Measurements from ENCODE around the gene ZNF366. TPM values are rescaled to one million over a fixed set of nuclear protein-coding genes. Genes with fewer than 3 reads are reported as not detected.

The ZNF366 gene
- total RNA-seq, 1 donor from 2014 or later, result 8.1 TPM

DNA sequence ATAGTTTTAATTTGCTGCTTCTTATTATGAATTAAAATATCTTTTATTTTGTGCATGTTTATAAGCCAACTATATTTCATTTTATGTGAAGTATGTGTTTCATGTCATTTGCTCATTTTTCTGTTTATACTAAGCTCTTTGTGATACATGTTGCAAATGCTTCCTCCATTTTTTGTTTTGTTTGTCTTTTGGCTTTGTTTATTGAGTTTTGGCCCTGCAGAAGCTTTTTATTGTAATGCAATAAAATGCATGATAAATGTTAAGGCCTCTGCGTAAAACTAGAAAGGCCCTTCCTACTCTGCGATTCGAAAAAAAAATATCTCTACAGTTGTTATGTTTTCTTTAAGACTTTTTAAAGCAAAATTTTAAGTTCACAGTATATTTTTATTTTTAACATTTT, 9.4 kb downstream of the ZNF366 start:
- Histone ChIP-seq H3K36me3 (no peaks in the 10 kb centered on the region), H3K9me3 (replicated peaks) (no peaks in the 10 kb centered on the region), H3K4me3 (no peak overlapping the region), H3K4me1 (peaks cover 40% of the 10 kb centered on the region), H3K27me3 (ENCODE audit: low read depth) (no peaks in the 10 kb centered on the region), H3K27ac (replicated peaks) (no peak overlapping the region)
- TF ChIP-seq, protein P1, sequence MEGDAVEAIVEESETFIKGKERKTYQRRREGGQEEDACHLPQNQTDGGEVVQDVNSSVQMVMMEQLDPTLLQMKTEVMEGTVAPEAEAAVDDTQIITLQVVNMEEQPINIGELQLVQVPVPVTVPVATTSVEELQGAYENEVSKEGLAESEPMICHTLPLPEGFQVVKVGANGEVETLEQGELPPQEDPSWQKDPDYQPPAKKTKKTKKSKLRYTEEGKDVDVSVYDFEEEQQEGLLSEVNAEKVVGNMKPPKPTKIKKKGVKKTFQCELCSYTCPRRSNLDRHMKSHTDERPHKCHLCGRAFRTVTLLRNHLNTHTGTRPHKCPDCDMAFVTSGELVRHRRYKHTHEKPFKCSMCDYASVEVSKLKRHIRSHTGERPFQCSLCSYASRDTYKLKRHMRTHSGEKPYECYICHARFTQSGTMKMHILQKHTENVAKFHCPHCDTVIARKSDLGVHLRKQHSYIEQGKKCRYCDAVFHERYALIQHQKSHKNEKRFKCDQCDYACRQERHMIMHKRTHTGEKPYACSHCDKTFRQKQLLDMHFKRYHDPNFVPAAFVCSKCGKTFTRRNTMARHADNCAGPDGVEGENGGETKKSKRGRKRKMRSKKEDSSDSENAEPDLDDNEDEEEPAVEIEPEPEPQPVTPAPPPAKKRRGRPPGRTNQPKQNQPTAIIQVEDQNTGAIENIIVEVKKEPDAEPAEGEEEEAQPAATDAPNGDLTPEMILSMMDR (IDR thresholded peaks at IDR 0.05; ENCODE audit: borderline replicate concordance), result no peak
- DNase-seq, result no peak
- intact Hi-C loops (cut with micrococcal nuclease), result no loop called here

DNA sequence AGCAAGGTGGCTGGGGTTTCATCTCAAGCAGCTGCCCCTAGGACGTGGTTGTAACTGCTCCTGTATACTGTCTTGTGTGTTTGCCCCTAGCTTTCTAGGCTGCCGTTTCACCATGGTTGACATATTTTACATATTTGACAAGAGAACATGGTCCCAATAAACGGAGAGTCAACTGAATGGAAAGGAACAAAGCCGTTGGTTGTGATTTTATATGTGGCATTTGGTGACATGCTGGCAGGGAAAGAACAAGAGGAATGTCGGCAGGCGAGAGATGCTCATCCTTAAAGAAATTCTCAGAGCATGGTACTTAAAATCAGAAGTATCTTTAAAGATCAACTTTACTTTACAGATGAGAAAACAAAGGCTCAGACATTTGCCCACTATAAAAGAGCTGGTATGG, 11.8 kb downstream of the ZNF366 start:
- H3K27ac ChIP-seq (replicated peaks), result no peak overlapping the region
- no peak for DNase-seq
- TF ChIP-seq, protein P1 (IDR thresholded peaks at IDR 0.05; ENCODE audit: borderline replicate concordance), result no peak
- H3K36me3 ChIP-seq, result no peaks in the 10 kb centered on the region
- peaks cover 27% of the 10 kb centered on the region for H3K4me1 ChIP-seq
- intact Hi-C loops (cut with micrococcal nuclease), result no loop called here
- H3K4me3 ChIP-seq, result no peak overlapping the region
- H3K9me3 ChIP-seq (replicated peaks), result no peaks in the 10 kb centered on the region
- H3K27me3 ChIP-seq (ENCODE audit: low read depth), result no peaks in the 10 kb centered on the region

DNA sequence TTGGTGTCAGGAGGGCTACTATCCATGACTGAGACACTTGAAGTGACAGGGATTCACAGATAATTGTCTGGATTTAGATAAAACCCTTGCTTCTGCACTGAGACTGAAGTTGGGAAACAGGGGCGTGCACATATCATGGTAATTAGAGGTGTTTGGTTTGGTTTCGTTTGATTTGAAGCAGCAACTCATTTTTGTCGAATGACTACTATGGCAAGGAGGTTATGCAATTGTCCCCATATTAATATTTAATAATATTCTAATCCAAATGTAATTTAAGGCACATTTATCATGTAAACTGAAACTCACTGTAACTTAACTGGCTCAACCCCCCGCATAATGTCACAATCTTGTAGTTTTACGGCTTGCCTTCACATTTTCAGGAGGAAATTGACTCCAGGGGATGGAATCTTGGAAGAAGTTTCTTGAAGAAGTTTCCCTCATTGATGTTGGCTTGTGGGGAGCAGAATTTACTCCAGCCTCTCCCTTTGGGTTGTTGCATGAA, 12.5 kb downstream of the ZNF366 start:
- Histone ChIP-seq H3K36me3 (no peaks in the 10 kb centered on the region), H3K4me1 (peaks cover 24% of the 10 kb centered on the region), H3K27me3 (ENCODE audit: low read depth) (no peaks in the 10 kb centered on the region), H3K4me3 (no peak overlapping the region), H3K9me3 (replicated peaks) (no peaks in the 10 kb centered on the region), H3K27ac (replicated peaks) (no peak overlapping the region)
- intact Hi-C loops (cut with micrococcal nuclease), result no loop called here
- DNase-seq, result no peak
- TF ChIP-seq, protein P1 (IDR thresholded peaks at IDR 0.05; ENCODE audit: borderline replicate concordance), result no peak

DNA sequence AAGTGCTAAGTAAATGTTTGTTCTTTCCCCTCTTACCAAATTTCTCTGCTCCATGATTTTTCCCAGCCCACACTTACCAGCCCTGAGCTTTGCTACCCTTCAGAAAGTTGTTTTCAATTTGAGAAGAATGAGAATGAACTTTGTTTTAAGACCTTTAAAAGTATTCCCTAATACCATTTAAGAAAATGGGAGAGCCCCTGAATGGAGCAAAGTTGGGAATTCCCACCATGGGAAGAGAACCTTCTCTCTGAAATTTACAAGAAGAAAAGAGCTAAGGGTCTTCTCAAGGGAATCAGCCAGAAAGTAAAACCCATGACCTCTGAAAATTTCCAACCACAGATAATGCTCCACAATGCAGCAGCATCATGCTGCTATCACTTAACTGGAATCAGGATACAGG, 17.7 kb downstream of the ZNF366 start:
- TF ChIP-seq, protein P1 (IDR thresholded peaks at IDR 0.05; ENCODE audit: borderline replicate concordance), result no peak
- no peaks in the 10 kb centered on the region for H3K36me3 ChIP-seq
- no peak for DNase-seq
- no peak overlapping the region for H3K4me3 ChIP-seq
- no peaks in the 10 kb centered on the region for H3K27me3 ChIP-seq (ENCODE audit: low read depth)
- intact Hi-C loops (cut with micrococcal nuclease), result no loop called here
- H3K4me1 ChIP-seq, result peaks cover 33% of the 10 kb centered on the region
- H3K27ac ChIP-seq (replicated peaks), result no peak overlapping the region
- H3K9me3 ChIP-seq (replicated peaks), result peaks cover 5% of the 10 kb centered on the region

DNA sequence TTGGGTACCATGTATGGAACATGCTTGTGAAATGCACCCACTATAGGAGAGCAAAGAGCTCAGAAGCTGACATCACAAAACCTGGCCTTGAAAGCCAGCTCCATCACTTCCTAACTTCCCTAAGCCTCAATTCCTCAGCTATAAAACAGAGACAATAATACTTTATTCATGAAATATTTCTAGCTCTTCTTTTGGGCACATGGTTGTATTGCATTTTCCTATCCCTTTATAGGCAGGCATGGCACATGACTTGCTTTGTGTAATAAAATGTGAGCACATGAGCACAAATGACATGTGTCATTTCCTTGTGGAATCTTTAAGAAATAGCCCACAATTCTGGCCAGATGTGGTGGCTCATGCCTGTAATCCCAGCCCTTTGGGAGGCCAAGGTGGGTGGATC, 18.5 kb downstream of the ZNF366 start:
- Histone ChIP-seq H3K36me3 (no peaks in the 10 kb centered on the region), H3K4me1 (peaks cover 33% of the 10 kb centered on the region), H3K9me3 (replicated peaks) (peaks cover 5% of the 10 kb centered on the region), H3K4me3 (no peak overlapping the region), H3K27me3 (ENCODE audit: low read depth) (no peaks in the 10 kb centered on the region), H3K27ac (replicated peaks) (no peak overlapping the region)
- TF ChIP-seq, protein P1 (IDR thresholded peaks at IDR 0.05; ENCODE audit: borderline replicate concordance), result no peak
- no peak for DNase-seq
- intact Hi-C loops (cut with micrococcal nuclease), result no loop called here

All from left ventricle myocardium inferior (tissue), 1 donor.